Neural progenitor cell (in vitro differentiated cells): Measurements from ENCODE around the gene WDR70. TPM values are rescaled to one million over a fixed set of nuclear protein-coding genes. Genes with fewer than 3 reads are reported as not detected.

Experiments used
- DNase-seq: peaks from one replicate; pipeline ENCODE4 v3.0.0-alpha.2; 2016; ENCODE audit warnings: low spot score
- H2AFZ ChIP-seq: fragments of 200-600 bp; sonication (generic); replicated peaks from 2 replicates; pipeline ENCODE4 v1.6.1; 2016; ENCODE audit warnings: antibody characterized with exemption
- H3F3A ChIP-seq: fragments of 200-600 bp; sonication (generic); 2 replicates; pipeline ENCODE4 v1.6.1; 2016; ENCODE audit warnings: antibody characterized with exemption, low read depth
- H3K27ac ChIP-seq: fragments of 200-600 bp; sonication (generic); 2 replicates; pipeline ENCODE4 v1.5.1; 2016; ENCODE audit warnings: mild to moderate bottlenecking
- H3K27me3 ChIP-seq: fragments of 200-600 bp; sonication (generic); 2 replicates; pipeline ENCODE4 v1.6.1; 2016; ENCODE audit warnings: mild to moderate bottlenecking, moderate library complexity
- H3K36me3 ChIP-seq: fragments of 200-600 bp; sonication (generic); 2 replicates; pipeline ENCODE4 v1.5.1; 2016
- H3K4me1 ChIP-seq: fragments of 200-600 bp; sonication (generic); 2 replicates; pipeline ENCODE4 v1.6.1; 2016; ENCODE audit warnings: mixed run types
- H3K4me2 ChIP-seq: fragments of 200-600 bp; sonication (generic); 2 replicates; pipeline ENCODE4 v1.6.1; 2016
- H3K4me3 ChIP-seq: fragments of 200-600 bp; sonication (generic); 2 replicates; pipeline ENCODE4 v1.5.1; 2016
- H3K79me2 ChIP-seq: fragments of 200-600 bp; sonication (generic); 2 replicates; pipeline ENCODE4 v1.6.1; 2016; ENCODE audit warnings: low read depth
- H3K9ac ChIP-seq: fragments of 200-600 bp; sonication (generic); 2 replicates; pipeline ENCODE4 v1.6.1; 2016
- H3K9me3 ChIP-seq: fragments of 200-600 bp; sonication (generic); 2 replicates; pipeline ENCODE4 v1.5.1; 2016; ENCODE audit warnings: low read depth
- H4K20me1 ChIP-seq: fragments of 200-600 bp; sonication (generic); 2 replicates; pipeline ENCODE4 v1.6.1; 2016; ENCODE audit warnings: low read depth
- H3K27ac Mint-ChIP-seq: 3 replicates; pipeline ENCODE4 v1.8.0; 2021; ENCODE audit warnings: mixed read lengths
- H3K27me3 Mint-ChIP-seq: 2 replicates; pipeline ENCODE4 v1.8.0; 2022; ENCODE audit warnings: low read depth, mild to moderate bottlenecking, inconsistent platforms, moderate library complexity, mixed read lengths; ENCODE audit not compliant: insufficient read depth
- H3K36me3 Mint-ChIP-seq: 3 replicates; pipeline ENCODE4 v1.8.0; 2021; ENCODE audit warnings: mixed read lengths
- H3K4me1 Mint-ChIP-seq: 3 replicates; pipeline ENCODE4 v1.8.0; 2021; ENCODE audit warnings: mixed read lengths
- H3K4me3 Mint-ChIP-seq: 3 replicates; pipeline ENCODE4 v1.8.0; 2021; ENCODE audit warnings: mild to moderate bottlenecking, moderate library complexity, mixed read lengths
- H3K9me3 Mint-ChIP-seq: 3 replicates; pipeline ENCODE4 v1.8.0; 2020; ENCODE audit warnings: mixed read lengths
- CTCF ChIP-seq: fragments of 200-600 bp; sonication (generic); IDR thresholded peaks from 2 replicates; pipeline ENCODE4 v1.5.1; 2017; ENCODE audit warnings: antibody characterized with exemption, mild to moderate bottlenecking
- EZH2 ChIP-seq: fragments of 200-600 bp; sonication (generic); IDR thresholded peaks from 2 replicates; pipeline ENCODE4 v1.6.1; 2017; ENCODE audit warnings: antibody characterized with exemption, mild to moderate bottlenecking, moderate library complexity
- EZH2phosphoT487 ChIP-seq: fragments of 200-600 bp; sonication (generic); IDR thresholded peaks from 2 replicates; pipeline ENCODE4 v1.6.1; 2017; ENCODE audit warnings: antibody characterized with exemption
- total RNA-seq: library from RNA; depleted of rRNA; stranded (reverse); fragments of >200 nt; gene quantifications from 2 replicates; pipeline ENCODE4 v1.2.3, GENCODE V29; 2015; ENCODE audit warnings: low replicate concordance

WDR70 gene
- total RNA-seq, 1 donor from 2014 or later: 46.2 TPM

DNA sequence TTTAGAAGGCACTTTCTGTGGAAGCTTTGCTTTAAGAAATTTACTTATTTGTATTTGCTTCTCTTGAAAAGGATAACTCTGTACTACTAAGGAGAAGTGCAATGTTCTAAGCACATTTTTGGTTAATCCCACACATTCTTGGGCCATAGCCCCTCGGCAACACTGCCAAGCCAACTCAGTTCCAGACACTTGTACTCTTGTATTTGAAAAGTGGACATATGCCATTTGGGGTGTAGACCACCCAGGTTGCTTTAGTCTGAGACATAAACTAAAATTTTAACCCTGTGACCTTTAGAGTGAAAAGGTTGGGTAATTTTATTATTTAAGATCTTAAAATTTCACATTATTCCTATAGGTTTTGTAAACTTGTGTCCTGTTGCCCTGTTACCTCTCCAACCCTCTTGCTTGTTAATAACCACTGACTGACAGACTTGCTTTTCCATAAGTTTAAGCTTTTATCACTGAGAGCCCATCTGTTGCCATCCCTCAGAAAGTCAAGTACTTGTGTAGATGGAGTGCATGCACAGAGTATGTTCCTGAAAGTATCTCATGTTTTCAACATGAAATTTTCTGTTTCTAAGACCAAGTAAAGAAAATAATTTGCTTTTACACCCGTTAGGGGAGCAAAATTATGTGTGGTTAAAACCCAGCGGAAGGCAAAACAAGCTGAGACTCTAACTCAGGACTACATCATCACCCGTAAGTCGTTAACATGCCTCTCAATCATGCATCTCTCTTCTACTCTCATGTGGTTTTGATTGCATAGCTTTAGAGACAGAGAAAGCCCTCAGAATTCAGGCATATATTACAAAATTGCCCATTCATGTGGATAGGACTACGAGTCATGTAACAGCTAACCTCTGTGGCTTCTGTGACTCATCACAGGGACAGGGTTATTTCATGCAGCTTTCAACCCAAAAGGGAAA is 343.4 kb downstream of the WDR70 start:
- no peak overlapping the region for H3K4me2 ChIP-seq
- TF ChIP-seq EZH2phosphoT487 (no peak), EZH2 (no peak), CTCF (no peak)
- H3K4me1 ChIP-seq: no peaks in the 10 kb centered on the region
- H3K9me3 ChIP-seq: no peaks in the 10 kb centered on the region
- H3K79me2 ChIP-seq: no peaks in the 10 kb centered on the region
- H3K4me1 Mint-ChIP-seq: peaks cover 25% of the 10 kb centered on the region
- no peaks in the 10 kb centered on the region for H3K27me3 Mint-ChIP-seq
- peaks cover 2% of the 10 kb centered on the region for H3K36me3 Mint-ChIP-seq
- no peaks in the 10 kb centered on the region for H3F3A ChIP-seq
- H3K9ac ChIP-seq: no peak overlapping the region
- H3K27ac Mint-ChIP-seq: no peak overlapping the region
- no peaks in the 10 kb centered on the region for H3K36me3 ChIP-seq
- no peak overlapping the region for H3K4me3 ChIP-seq
- H3K4me3 Mint-ChIP-seq: no peak overlapping the region
- H3K9me3 Mint-ChIP-seq: no peaks in the 10 kb centered on the region
- H3K27me3 ChIP-seq: no peaks in the 10 kb centered on the region
- no peak overlapping the region for H3K27ac ChIP-seq
- H4K20me1 ChIP-seq: no peaks in the 10 kb centered on the region
- no peak for DNase-seq
- H2AFZ ChIP-seq: no peak overlapping the region

DNA sequence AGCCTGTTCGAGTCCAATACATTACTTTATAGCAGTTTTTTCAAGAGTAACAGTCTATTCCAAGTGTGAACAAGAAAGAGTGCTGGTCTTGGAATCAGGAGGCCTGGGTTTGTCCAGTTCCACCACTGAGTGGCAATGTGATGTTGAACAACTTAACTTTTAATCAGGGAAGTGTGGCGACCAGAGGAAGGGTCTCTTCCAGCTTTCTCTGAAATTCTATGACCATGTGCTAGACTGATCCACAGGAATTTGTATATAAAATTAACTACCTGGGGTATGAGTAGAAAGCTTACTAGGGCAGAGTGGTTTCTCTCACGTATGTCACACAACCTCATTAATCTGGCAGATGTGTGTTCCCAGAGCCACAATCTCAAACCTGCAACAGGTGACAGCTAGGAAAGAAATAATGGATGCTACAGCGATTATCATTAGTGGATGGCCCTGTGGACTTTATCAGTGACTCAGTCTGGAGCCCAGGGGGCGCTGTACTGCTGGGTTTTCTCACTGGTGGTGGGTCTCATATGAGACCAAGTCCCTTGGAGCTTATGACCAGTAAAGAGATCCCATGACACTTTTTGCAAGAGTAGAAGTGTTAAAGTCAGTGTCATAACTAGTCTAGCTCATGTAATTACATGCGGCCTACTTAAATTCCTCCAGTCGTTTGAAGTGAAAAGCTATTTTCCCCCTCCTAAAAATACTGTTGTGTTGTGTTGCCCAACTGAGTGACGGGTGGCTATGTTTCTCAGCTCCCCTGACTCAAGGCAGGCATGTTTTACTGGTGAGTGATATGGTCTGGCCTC is 344.2 kb downstream of the WDR70 start:
- no peak overlapping the region for H3K4me3 Mint-ChIP-seq
- peaks cover 19% of the 10 kb centered on the region for H3K4me1 Mint-ChIP-seq
- no peak overlapping the region for H2AFZ ChIP-seq
- H3K9ac ChIP-seq: no peak overlapping the region
- H3K4me3 ChIP-seq: no peak overlapping the region
- no peaks in the 10 kb centered on the region for H3K27me3 Mint-ChIP-seq
- no peak overlapping the region for H3K27ac ChIP-seq
- H3K27me3 ChIP-seq: no peaks in the 10 kb centered on the region
- H3K9me3 Mint-ChIP-seq: no peaks in the 10 kb centered on the region
- no peaks in the 10 kb centered on the region for H3K4me1 ChIP-seq
- H3F3A ChIP-seq: no peaks in the 10 kb centered on the region
- H4K20me1 ChIP-seq: no peaks in the 10 kb centered on the region
- peaks cover 4% of the 10 kb centered on the region for H3K36me3 Mint-ChIP-seq
- H3K27ac Mint-ChIP-seq: no peak overlapping the region
- H3K9me3 ChIP-seq: no peaks in the 10 kb centered on the region
- TF ChIP-seq CTCF (peak; percentile 91), EZH2 (no peak), EZH2phosphoT487 (no peak)
- no peak overlapping the region for H3K4me2 ChIP-seq
- H3K79me2 ChIP-seq: no peaks in the 10 kb centered on the region
- H3K36me3 ChIP-seq: no peaks in the 10 kb centered on the region
- DNase-seq: peak; percentile 59

GRCh38 chr5:37724395-37725125 is 345.4 kb downstream of the WDR70 start:
- Histone ChIP-seq H3K9ac (no peak overlapping the region), H3K4me1 (no peaks in the 10 kb centered on the region), H3K27me3 (no peaks in the 10 kb centered on the region), H4K20me1 (no peaks in the 10 kb centered on the region), H2AFZ (no peak overlapping the region), H3F3A (no peaks in the 10 kb centered on the region), H3K4me3 (no peak overlapping the region), H3K79me2 (no peaks in the 10 kb centered on the region), H3K4me2 (no peak overlapping the region), H3K36me3 (no peaks in the 10 kb centered on the region), H3K9me3 (no peaks in the 10 kb centered on the region), H3K27ac (no peak overlapping the region)
- H3K36me3 Mint-ChIP-seq: peaks cover 5% of the 10 kb centered on the region
- H3K9me3 Mint-ChIP-seq: no peaks in the 10 kb centered on the region
- H3K27me3 Mint-ChIP-seq: no peaks in the 10 kb centered on the region
- H3K27ac Mint-ChIP-seq: no peak overlapping the region
- H3K4me3 Mint-ChIP-seq: no peak overlapping the region
- peaks cover 19% of the 10 kb centered on the region for H3K4me1 Mint-ChIP-seq
- TF ChIP-seq CTCF (peak; percentile 10), EZH2phosphoT487 (no peak), EZH2 (no peak)
- no peak for DNase-seq
